ENCODE results near the gene P2RX5.

- TF ChIP-seq CREB1 (IDR thresholded peaks at IDR 0.05; ENCODE audit: low read depth) (no peak), MAX (IDR thresholded peaks at IDR 0.05) (no peak), RAD21 (IDR thresholded peaks at IDR 0.05; ENCODE audit: low read depth) (no peak), YY1 (IDR thresholded peaks at IDR 0.05; ENCODE audit: low read depth) (no peak), REST (IDR thresholded peaks at IDR 0.05; ENCODE audit: low read depth) (no peak), EP300 (IDR thresholded peaks at IDR 0.05; ENCODE audit: borderline replicate concordance) (no peak), TAF1 (IDR thresholded peaks at IDR 0.05; ENCODE audit: low read depth) (no peak), NFIC (IDR thresholded peaks at IDR 0.05) (no peak), FOXM1 (IDR thresholded peaks at IDR 0.05; ENCODE audit: borderline replicate concordance, low read depth) (no peak), CEBPB (IDR thresholded peaks at IDR 0.05) (no peak), ZBTB7A (IDR thresholded peaks at IDR 0.05; ENCODE audit: low read depth) (no peak), EGR1 (IDR thresholded peaks at IDR 0.05) (no peak)
Measured at GRCh38 chr17:3715296-3715695, 19.3 kb upstream of the P2RX5 start.
